Measurements from ENCODE around the gene AAR2.

GRCh38 chr20:36268440-36269342 lies 32.4 kb downstream of the AAR2 start:
- TF ChIP-seq EZH2 (IDR thresholded peaks at IDR 0.05; ENCODE audit: insufficient read depth, poor library complexity, severe bottlenecking) = no peak
- TF ChIP-seq EZH2phosphoT487 (IDR thresholded peaks at IDR 0.05; ENCODE audit: insufficient read depth, low read depth) = no peak

Measured in GM23248 (cell line).